Glutamatergic neuron (in vitro differentiated cells): Measurements from ENCODE around the gene IL17REL. TPM values are rescaled to one million over a fixed set of nuclear protein-coding genes. Genes with fewer than 3 reads are reported as not detected.

ENCODE experiments used
- DNase-seq: peaks from one replicate; pipeline ENCODE4 v3.0.0; 2022
- H3K27ac Mint-ChIP-seq: one replicate; pipeline ENCODE4 v1.8.0; 2020; ENCODE audit warnings: mild to moderate bottlenecking, mixed read lengths, inconsistent platforms; ENCODE audit not compliant: unreplicated experiment
- H3K27me3 Mint-ChIP-seq: one replicate; pipeline ENCODE4 v1.8.0; 2020; ENCODE audit warnings: mild to moderate bottlenecking, moderate library complexity, mixed read lengths, inconsistent platforms; ENCODE audit not compliant: unreplicated experiment
- H3K36me3 Mint-ChIP-seq: one replicate; pipeline ENCODE4 v1.8.0; 2020; ENCODE audit warnings: mild to moderate bottlenecking, mixed read lengths, inconsistent platforms; ENCODE audit not compliant: unreplicated experiment
- H3K4me1 Mint-ChIP-seq: one replicate; pipeline ENCODE4 v1.8.0; 2020; ENCODE audit warnings: mild to moderate bottlenecking, low read depth, mixed read lengths, inconsistent platforms; ENCODE audit not compliant: unreplicated experiment
- H3K4me3 Mint-ChIP-seq: one replicate; pipeline ENCODE4 v1.8.0; 2020; ENCODE audit warnings: mild to moderate bottlenecking, mixed read lengths, inconsistent platforms; ENCODE audit not compliant: unreplicated experiment
- H3K9me3 Mint-ChIP-seq: one replicate; pipeline ENCODE4 v1.8.0; 2020; ENCODE audit warnings: mild to moderate bottlenecking, moderate library complexity, mixed read lengths, inconsistent platforms; ENCODE audit not compliant: unreplicated experiment
- long read RNA-seq: library from polyadenylated mRNA; unstranded; transcript quantifications from one replicate; pipeline ENCODE4 v2.0.0, GENCODE V29; 2020; ENCODE audit not compliant: unreplicated experiment
- total RNA-seq: library from RNA; stranded (reverse); fragmentation: NEBNext Ultra II Directional; extraction: Animal tissue kit (Norgen Biotek cat#: 25700); gene quantifications from one replicate; pipeline ENCODE4 v1.2.1, GENCODE V29; 2021; ENCODE audit not compliant: unreplicated experiment
- TF ChIP-seq, protein P1 (sequence below): fragments of 200-600 bp; sonication (generic); IDR thresholded peaks from one replicate; pipeline ENCODE4 v1.5.0; 2021; ENCODE audit not compliant: partially characterized antibody, unreplicated experiment

The IL17REL gene
- total RNA-seq, result not detected
- long read RNA-seq, result 0 reads

DNA sequence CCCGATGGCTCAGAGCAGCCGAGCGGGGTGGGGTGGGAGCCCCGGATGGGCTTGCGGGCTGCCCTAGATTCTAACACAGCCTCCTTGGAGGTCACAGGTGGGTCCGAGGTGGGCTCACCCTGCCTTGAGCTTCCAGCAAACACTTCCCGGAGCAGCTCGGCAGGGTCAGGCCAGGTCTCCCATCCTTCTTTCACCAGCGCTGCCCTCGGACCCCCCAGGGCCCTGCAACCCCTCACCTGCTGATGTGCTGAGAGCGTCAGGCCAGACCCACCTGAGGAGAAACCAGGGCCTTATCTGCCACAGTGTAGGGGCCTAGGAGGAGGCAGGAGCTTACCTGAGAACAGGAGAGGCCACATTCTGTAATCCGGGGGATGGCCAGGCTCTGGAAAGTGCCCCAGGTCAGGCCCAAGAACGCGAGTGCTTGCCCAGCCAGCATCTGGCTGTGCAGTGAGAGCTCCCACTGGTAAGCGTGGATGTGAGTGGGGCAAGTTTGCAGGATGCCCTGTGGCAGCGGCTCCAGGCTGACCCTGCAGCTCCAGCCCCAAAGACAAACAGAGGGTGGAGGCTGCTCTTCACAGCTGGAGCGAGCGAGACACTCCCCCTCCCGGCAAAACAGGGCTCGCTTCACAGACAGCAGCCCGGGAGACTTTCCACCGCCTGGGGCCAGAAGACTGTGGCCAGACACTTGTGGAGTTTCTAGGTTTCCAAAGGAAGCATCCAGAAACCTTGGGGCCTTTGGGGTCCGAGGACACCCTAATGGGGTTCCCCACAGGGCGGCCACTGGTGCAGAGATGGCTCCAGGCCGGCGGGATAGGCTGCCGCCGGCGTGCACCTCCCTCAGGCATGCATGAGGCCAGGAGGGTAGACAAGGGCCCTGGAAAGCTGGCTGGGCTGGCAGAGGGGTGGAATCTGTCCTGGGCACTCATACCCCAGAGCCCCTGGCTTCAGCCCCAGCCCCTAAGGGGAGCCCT is at the start of gene IL17REL:
TSS of gene IL17REL (minus strand) at position 555 of the 971 bp plus-strand sequence. CDS start at position 436, 119 bp downstream.
- no peaks in the 10 kb centered on the region for H3K9me3 Mint-ChIP-seq
- no peak within 1 kb of the TSS for H3K4me3 Mint-ChIP-seq
- no peak within 1 kb of the TSS for H3K27ac Mint-ChIP-seq
- H3K27me3 Mint-ChIP-seq, result peaks cover 14% of the 10 kb centered on the region
- TF ChIP-seq, protein P1, sequence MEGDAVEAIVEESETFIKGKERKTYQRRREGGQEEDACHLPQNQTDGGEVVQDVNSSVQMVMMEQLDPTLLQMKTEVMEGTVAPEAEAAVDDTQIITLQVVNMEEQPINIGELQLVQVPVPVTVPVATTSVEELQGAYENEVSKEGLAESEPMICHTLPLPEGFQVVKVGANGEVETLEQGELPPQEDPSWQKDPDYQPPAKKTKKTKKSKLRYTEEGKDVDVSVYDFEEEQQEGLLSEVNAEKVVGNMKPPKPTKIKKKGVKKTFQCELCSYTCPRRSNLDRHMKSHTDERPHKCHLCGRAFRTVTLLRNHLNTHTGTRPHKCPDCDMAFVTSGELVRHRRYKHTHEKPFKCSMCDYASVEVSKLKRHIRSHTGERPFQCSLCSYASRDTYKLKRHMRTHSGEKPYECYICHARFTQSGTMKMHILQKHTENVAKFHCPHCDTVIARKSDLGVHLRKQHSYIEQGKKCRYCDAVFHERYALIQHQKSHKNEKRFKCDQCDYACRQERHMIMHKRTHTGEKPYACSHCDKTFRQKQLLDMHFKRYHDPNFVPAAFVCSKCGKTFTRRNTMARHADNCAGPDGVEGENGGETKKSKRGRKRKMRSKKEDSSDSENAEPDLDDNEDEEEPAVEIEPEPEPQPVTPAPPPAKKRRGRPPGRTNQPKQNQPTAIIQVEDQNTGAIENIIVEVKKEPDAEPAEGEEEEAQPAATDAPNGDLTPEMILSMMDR, result no peak
- no peaks in the 10 kb centered on the region for H3K36me3 Mint-ChIP-seq
- no peak for DNase-seq
- no peaks in the 10 kb centered on the region for H3K4me1 Mint-ChIP-seq

DNA sequence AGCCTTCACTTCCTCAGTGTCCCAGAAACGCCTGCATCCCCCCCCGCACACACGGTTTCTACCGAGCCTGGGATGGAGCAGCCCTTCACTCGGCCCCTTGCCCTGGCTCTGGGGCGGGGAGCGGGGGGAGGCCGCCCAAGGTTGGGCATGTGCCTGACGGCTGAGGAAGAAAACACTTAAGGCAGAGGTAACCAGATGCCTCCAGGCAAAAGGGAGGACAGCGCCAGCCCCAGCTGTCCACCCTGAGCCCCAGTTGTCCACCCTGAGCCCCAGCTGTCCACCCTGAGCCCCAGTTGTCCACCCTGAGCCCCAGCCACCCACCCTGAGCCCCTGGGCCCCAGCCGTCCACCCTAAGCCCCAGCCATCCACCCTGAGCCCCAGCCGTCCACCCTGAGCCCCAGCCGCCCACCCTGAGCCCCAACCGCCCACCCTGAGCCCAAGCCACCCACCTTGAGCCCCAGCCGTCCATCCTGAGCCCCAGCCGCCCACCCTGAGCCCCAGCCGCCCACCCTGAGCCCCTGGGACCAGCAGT is 49.3 kb upstream of the IL17REL start:
- Mint-ChIP-seq H3K36me3 (no peaks in the 10 kb centered on the region), H3K27ac (no peak overlapping the region), H3K4me1 (peaks cover 3% of the 10 kb centered on the region), H3K4me3 (no peak overlapping the region), H3K27me3 (peaks cover 4% of the 10 kb centered on the region), H3K9me3 (no peaks in the 10 kb centered on the region)
- TF ChIP-seq, protein P1, result no peak
- no peak for DNase-seq

DNA sequence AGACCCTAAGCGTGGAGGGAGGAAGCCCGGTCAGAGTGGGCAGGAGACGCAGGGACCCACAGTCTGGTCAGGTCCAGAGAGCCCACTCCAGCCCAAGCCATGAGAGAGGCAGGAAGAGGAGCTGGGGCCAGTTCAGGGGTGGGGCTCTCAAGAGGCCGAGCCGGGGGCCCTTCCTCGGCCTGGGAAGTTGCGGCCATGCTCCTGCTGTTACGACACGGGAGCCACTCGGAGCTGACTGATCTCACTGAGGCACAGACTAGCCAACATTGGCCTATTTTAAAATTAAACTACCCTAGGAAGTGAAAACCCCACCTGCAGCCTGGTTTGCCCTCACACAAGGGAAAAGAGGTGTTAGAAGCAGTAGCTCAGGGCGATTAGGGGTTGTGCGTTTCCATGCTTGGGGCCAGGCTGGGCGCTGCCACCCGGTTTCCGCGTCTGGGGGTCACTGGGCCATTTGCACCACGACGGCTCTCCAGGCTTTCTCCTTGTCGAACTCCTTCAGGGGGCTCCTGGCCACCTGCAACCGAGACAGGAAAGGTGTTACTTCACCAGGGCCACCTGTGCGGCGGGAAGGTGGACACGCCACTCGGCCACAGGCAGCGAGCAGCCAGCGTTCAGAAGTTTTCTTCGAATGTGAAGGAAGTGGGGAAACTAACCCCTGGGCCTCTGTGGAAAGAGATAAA is 48.7 kb upstream of the IL17REL start:
- H3K27me3 Mint-ChIP-seq, result peaks cover 4% of the 10 kb centered on the region
- DNase-seq, result no peak
- H3K4me1 Mint-ChIP-seq, result peaks cover 3% of the 10 kb centered on the region
- no peaks in the 10 kb centered on the region for H3K9me3 Mint-ChIP-seq
- no peak overlapping the region for H3K27ac Mint-ChIP-seq
- no peak overlapping the region for H3K4me3 Mint-ChIP-seq
- H3K36me3 Mint-ChIP-seq, result no peaks in the 10 kb centered on the region
- TF ChIP-seq, protein P1, result no peak

DNA sequence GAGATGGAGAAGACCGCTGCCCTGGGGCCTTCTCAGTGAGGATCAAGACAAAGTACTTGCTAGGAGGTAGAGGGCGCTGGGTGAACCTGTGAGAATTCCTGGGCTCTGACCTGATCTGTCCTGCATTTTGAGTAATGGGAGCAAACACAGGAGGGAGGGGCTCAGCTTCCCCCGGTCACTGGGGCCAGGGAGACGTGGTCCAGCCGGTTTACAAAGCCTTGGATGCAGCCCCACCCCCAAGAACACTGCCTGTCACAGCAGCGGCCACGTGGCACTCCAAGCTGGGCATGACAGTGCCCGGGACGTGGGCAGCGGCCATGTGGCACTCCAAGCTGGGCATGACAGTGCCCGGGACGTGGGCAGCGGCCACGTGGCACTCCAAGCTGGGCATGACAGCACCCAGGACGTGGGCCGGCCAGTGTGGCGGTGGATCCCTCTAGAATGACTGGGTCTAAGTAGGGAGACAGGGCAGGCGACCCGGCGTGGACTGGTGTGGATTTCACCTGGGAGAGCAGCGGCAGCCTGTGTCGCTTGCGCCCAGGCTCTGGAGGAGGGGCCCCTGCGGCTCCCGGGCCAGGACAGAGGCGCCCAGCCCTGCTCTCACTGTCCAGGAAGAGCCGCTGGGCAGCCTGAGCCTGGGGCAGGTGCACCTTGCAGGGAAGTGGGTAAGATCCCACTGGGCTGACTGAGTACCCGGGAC is 48.0 kb upstream of the IL17REL start:
- DNase-seq, result no peak
- Mint-ChIP-seq H3K27ac (no peak overlapping the region), H3K27me3 (peaks cover 5% of the 10 kb centered on the region), H3K4me3 (no peak overlapping the region), H3K9me3 (no peaks in the 10 kb centered on the region), H3K36me3 (no peaks in the 10 kb centered on the region), H3K4me1 (peaks cover 3% of the 10 kb centered on the region)
- TF ChIP-seq, protein P1, result no peak
